ENCODE measurements around the gene THOC2. TPM values are rescaled to one million over a fixed set of nuclear protein-coding genes. Genes with fewer than 3 reads are reported as not detected.

Gene THOC2
- total RNA-seq, 1 donor from 2014 or later = 33.5 TPM

DNA sequence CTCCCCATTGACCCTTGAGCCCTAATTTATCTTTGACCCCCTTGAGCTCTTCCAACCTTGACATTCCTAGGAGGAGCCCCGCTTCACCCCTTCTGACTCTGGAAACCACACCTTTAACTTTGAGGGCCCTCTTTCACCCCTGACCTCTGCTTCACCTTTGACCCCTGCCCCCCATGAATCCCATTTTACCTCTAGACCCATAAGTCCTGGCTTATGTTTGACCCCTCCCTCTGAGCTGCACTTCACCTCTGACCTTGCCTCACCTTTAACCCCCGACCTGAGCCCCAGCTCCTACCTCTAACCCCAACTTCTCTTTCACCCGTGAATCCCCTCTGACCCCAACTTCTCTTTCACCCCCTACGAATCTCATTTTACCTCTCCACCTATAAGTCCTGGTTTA, 169.7 kb downstream of the THOC2 start:
- no peak for DNase-seq (ENCODE audit: low spot score in 2 of 2)
- H3K36me3 ChIP-seq = no peaks in the 10 kb centered on the region
- no peaks in the 10 kb centered on the region for H3K27me3 ChIP-seq
- H3K9me3 ChIP-seq = no peaks in the 10 kb centered on the region
- intact Hi-C loops (cut with DNase I) = no loop called here
- TF ChIP-seq, protein P1, sequence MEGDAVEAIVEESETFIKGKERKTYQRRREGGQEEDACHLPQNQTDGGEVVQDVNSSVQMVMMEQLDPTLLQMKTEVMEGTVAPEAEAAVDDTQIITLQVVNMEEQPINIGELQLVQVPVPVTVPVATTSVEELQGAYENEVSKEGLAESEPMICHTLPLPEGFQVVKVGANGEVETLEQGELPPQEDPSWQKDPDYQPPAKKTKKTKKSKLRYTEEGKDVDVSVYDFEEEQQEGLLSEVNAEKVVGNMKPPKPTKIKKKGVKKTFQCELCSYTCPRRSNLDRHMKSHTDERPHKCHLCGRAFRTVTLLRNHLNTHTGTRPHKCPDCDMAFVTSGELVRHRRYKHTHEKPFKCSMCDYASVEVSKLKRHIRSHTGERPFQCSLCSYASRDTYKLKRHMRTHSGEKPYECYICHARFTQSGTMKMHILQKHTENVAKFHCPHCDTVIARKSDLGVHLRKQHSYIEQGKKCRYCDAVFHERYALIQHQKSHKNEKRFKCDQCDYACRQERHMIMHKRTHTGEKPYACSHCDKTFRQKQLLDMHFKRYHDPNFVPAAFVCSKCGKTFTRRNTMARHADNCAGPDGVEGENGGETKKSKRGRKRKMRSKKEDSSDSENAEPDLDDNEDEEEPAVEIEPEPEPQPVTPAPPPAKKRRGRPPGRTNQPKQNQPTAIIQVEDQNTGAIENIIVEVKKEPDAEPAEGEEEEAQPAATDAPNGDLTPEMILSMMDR (IDR thresholded peaks at IDR 0.05) = no peak
- no peak overlapping the region for H3K27ac ChIP-seq
- H3K4me3 ChIP-seq = no peak overlapping the region
- no peaks in the 10 kb centered on the region for H3K4me1 ChIP-seq

DNA sequence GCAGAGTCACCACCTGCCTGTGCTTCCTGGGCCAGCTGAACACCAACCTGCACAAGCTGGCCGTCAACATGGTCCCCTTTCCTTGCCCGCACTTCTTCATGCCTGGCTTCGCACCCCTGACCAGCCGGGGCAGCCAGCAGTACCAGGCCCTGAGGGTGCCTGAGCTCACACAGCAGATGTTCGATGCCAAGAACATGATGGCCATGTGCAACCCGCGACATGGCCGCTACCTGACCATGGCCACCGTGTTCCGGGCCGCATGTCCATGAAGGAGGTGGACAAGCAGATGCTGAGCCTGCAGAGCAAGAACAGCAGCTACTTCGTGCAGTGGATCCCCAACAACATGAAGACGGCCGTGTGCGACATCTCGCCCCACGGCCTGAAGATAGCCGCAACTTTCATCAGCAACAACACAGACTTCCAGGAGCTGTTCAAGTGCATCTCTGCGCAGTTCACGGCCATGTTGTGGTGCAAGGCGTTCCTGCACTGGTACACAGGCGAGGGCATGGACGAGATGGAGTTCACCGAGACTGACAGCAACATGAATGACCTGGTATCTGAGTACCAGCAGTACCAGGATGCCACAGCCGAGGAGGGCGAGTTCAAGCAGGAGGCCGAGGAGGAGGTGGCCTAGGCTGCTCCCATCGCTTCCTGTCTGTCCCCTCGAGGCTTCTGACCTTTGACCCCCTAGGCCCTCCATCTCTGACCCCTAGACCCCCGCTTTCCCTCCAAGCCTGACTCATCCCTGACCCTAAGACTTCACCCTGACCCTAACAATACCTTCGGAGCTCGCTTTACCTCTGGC, 170.3 kb downstream of the THOC2 start:
- H3K4me1 ChIP-seq = no peaks in the 10 kb centered on the region
- H3K4me3 ChIP-seq = no peak overlapping the region
- DNase-seq (ENCODE audit: low spot score in 2 of 2) = no peak
- intact Hi-C loops (cut with DNase I) = no loop called here
- TF ChIP-seq, protein P1 (IDR thresholded peaks at IDR 0.05) = no peak
- no peaks in the 10 kb centered on the region for H3K27me3 ChIP-seq
- H3K27ac ChIP-seq = no peak overlapping the region
- H3K9me3 ChIP-seq = no peaks in the 10 kb centered on the region
- no peaks in the 10 kb centered on the region for H3K36me3 ChIP-seq

DNA sequence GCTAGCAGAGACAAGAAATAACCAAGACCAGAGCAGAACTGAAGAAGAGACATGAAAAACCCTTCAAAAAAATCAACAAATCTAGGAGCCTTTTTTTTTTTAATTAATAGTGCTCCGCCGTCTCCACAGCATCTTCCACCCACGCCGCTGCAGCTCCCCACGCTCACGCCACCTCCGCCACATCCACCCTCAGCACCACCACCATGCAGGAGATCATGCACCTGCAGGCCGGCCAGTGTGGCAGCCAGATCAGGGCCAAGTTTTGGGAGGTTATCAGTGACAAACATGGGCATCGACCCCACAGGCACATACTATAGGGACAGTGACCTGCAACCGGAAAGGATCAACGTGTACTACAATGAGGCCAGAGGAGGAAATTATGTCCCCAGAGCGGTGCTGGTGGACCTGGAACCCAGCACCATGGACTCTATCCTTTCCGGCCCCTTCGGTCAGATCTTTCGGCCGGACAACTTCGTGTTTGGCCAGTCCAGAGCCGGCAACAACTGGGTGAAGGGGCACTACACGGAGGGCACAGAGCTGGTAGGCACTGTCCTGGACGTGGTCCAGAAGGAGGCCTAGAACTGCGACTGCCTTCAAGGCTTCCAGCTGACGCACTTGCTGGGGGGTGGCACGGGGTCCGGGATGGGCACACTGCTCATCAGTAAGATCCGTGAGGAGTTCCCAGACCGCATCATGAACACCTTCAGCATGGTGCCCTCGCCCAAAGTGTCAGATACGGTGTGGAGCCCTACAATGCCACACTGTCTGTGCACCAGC, 171.2 kb downstream of the THOC2 start:
- no peak for DNase-seq (ENCODE audit: low spot score in 2 of 2)
- TF ChIP-seq, protein P1 (IDR thresholded peaks at IDR 0.05) = no peak
- H3K27me3 ChIP-seq = no peaks in the 10 kb centered on the region
- H3K4me1 ChIP-seq = no peaks in the 10 kb centered on the region
- H3K9me3 ChIP-seq = no peaks in the 10 kb centered on the region
- no peak overlapping the region for H3K4me3 ChIP-seq
- H3K36me3 ChIP-seq = no peaks in the 10 kb centered on the region
- no peak overlapping the region for H3K27ac ChIP-seq
- intact Hi-C loops (cut with DNase I) = no loop called here

DNA sequence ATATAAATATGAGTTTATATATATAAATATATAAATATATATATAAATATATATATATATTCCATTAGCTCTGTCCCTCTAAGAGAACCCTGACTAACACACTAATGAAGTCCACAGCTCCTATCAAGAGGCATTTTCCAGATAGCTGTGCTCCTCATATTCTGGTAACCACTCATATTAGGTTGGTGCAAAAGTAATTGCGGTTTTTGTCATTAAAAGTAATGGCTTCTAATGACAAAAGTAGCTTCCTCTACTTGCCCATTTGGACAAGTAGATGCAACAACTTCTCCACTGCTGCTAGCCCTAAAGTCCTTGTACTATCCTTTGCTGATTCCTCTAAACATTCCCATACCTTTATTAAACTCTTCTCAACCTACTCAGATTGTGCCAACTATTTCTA, 182.0 kb downstream of the THOC2 start:
- intact Hi-C loops (cut with DNase I) = no loop called here

More for the DNA sequence above, 182.0 kb downstream of the THOC2 start:
- TF ChIP-seq, protein P1 (IDR thresholded peaks at IDR 0.05) = no peak
- no peak overlapping the region for H3K4me3 ChIP-seq
- H3K27me3 ChIP-seq = no peaks in the 10 kb centered on the region
- DNase-seq (ENCODE audit: low spot score in 2 of 2) = no peak
- H3K27ac ChIP-seq = no peak overlapping the region
- H3K4me1 ChIP-seq = no peaks in the 10 kb centered on the region
- H3K36me3 ChIP-seq = no peaks in the 10 kb centered on the region
- H3K9me3 ChIP-seq = no peaks in the 10 kb centered on the region

Other genes starting within 250 kb of the THOC2 start
- 22.9 TPM for gene XIAP, start 127.0 kb upstream of the THOC2 start, total RNA-seq
- 22.7 TPM for gene STAG2, start 228.7 kb upstream of the THOC2 start, total RNA-seq

All from ascending aorta (tissue), 2 donors.